NCI-H460 (cell line): ENCODE data around the gene GJA5. TPM values are rescaled to one million over a fixed set of nuclear protein-coding genes. Genes with fewer than 3 reads are reported as not detected.

Experiments
- DNase-seq: peaks from one replicate; pipeline ENCODE4 v3.0.0-alpha.2; 2016; ENCODE audit warnings: low read depth; ENCODE audit errors: extremely low read depth
- polyA plus RNA-seq: library from polyadenylated mRNA; depleted of rRNA; stranded (reverse); fragments of >200 nt; gene quantifications from 2 replicates; pipeline ENCODE4 v1.2.3, GENCODE V29; 2014; cell fraction: nucleus; rRNA removed
- total RNA-seq: library from RNA; depleted of rRNA; stranded (reverse); fragments of >200 nt; shearing (Covaris generic); gene quantifications from 2 replicates; pipeline ENCODE4 v1.2.3, GENCODE V29; 2014; rRNA removed

The GJA5 gene
- total RNA-seq: 37.3 and 38.0 TPM in 2 replicates
- polyA plus RNA-seq: 70.2 and 111 TPM in 2 replicates

GRCh38 chr1:147760481-147761260, at the start of gene GJA5:
Gene GJA5 (minus strand): TSS chr1:147760602. CDS start chr1:147759238, 1,364 bp downstream.
- no peak for DNase-seq

DNA sequence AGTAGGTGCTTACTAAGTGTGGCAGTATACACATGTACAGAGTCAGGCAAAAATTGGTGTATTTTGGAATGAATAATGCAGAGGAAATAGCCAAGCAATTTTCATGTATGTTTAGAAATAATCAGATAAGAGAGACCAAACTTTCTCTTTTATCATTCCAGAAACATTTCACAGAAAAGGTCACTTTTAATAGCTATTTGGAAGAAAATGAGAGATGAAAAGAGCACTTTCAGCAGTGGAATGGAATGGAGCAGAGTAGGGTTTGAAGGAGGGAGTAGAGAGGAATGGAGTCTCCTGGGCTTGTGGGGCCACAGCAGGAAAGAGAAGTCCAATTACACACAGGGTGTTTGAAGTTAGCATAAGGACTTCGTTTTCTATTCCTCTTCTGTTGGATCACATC, 48.8 kb upstream of the GJA5 start:
- no peak for DNase-seq

DNA sequence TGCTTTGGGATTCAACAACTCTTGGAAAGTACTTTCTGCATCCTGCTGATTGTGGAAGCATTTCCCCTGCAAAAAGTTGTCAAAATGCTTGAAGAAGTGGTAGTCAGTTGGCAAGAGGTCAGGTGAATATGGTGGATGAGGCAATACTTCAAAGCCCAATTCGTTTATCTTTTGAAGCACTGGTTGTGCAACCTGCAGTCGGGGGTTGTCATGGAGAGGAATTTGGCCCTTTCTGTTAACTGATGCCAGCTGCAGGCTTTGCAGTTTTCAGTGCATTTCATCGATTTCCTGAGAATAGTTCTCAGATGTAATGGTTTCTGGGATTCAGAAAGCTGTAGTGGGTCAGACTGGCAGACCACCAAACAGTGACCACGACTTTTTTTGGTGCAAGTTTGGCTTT, 47.6 kb upstream of the GJA5 start:
- no peak for DNase-seq

DNA sequence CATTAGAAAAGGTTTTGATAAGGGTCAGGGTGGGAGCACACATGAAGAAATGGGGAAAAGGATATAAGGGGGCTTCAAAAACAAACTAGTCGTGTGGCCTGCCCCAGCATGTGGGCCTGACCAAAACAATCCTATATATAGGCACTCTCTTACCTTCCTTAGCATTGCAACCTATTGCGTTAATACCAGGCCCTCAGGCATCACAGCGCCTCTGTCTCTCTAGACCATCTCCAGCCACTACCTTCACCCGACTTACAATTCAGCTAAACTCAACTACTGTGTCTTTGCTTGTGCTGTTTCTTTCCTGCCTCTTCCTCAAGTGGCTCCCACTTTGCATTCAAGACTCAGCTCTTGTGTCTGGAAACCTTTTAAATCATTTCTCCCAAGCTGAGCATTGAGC, 47.0 kb upstream of the GJA5 start:
- DNase-seq: no peak

GRCh38 chr1:147804942-147805723, 44.7 kb upstream of the GJA5 start:
- DNase-seq: no peak

DNA sequence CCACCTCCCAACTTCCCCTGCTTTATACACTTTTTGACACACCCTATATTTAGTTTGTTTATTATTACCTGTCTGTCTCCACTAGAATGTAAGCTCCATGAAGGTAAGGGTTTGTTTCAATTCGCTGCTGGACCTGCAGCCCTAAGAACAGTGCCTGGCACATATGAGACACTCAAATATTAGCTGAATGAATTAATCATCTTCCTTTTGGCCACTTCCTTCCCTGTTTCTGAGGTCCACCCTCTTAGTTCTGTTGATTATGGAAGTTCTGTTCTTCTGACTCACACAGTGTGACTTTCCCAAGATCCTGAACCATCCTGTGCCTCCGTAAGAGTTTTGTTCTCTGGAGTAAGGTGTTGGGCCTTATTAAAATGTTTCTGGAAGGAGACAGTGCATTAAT, 40.4 kb upstream of the GJA5 start:
- DNase-seq: no peak

- no peak for DNase-seq
Measured at GRCh38 chr1:147798731-147799130, 38.3 kb upstream of the GJA5 start.

GRCh38 chr1:147794570-147794969, 34.2 kb upstream of the GJA5 start:
- no peak for DNase-seq

GRCh38 chr1:147791876-147792275, 31.5 kb upstream of the GJA5 start:
- no peak for DNase-seq

GRCh38 chr1:147787765-147788164, 27.4 kb upstream of the GJA5 start:
- no peak for DNase-seq

- no peak for DNase-seq
Measured at GRCh38 chr1:147786536-147786935, 26.1 kb upstream of the GJA5 start.

GRCh38 chr1:147785794-147786506, 25.5 kb upstream of the GJA5 start:
- no peak for DNase-seq

DNA sequence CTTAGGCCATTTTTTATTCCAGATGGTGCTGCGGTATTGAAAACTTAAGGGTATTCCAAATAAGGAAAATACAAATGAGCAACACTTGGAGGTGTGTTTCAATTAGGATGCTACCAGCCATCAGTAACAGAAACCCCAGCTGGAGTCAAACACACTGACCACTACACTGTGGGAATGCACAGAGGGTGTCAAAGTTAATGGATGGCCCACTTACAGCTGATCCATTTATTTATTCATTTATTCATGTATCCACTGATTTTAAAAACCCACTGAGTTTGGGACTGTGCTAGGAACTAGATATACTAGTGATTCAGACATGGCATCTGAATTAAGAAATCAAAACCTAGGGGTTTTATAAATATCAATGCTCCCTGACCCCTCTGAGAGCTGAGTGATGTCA, 24.5 kb upstream of the GJA5 start:
- DNase-seq: no peak

- DNase-seq: no peak
Measured at GRCh38 chr1:147781056-147781471, 20.7 kb upstream of the GJA5 start.

- DNase-seq: no peak
Measured at GRCh38 chr1:147777694-147778093, 17.3 kb upstream of the GJA5 start.

- peak; percentile 15 for DNase-seq
Measured at GRCh38 chr1:147773215-147773715, 12.9 kb upstream of the GJA5 start.

- no peak for DNase-seq
Measured at GRCh38 chr1:147772570-147772969, 12.2 kb upstream of the GJA5 start.

GRCh38 chr1:147771226-147772125, 11.1 kb upstream of the GJA5 start:
- peak; percentile 52 for DNase-seq

DNA sequence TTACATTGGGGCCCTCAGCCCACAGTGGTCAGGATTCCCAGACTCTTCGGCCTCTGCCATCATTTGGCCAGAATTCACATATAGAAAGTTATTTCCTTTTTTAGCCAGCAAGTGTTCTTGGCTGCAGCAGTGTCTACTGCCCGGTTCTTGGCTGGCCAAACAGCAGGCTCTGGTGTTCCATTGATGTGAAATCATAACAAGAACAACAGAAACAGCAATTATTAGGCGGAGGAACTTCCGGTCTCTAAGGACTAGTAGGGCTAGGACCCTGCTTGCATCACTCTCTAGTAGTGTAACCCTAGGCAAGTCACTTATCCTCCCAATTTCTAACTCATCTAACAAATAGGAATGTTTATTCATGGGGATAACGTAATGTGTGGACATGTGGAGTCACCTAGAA, 8.7 kb upstream of the GJA5 start:
- DNase-seq: no peak

DNA sequence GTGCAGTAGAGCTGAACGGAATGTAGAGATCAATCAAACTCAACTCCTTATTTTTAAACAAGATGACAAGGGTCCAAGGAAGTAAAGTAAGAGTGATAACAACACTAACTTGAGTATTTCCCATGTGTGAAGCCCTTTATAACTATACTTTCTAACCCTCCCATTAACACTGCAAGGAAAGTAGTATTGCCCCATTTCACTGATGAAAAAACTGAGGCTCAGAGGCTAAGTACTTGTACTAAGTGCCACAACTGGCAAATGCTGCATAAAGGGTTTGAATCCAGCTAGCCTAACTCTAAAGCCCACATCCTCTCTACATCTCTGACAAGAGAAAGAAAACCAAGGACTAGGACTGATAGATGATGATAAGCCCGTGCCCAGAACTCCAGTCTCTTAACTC, 8.2 kb upstream of the GJA5 start:
- no peak for DNase-seq
